ENCODE data around the gene CPLX4. TPM values are rescaled to one million over a fixed set of nuclear protein-coding genes. Genes with fewer than 3 reads are reported as not detected.
A peak's percentile ranks its signal among the peaks of the same experiment; 100 is the strongest.

The CPLX4 gene, protein sequence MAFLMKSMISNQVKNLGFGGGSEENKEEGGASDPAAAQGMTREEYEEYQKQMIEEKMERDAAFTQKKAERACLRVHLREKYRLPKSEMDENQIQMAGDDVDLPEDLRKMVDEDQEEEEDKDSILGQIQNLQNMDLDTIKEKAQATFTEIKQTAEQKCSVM
- not detected for polyA plus RNA-seq (2013, experiment 1 of 2; ENCODE audit: insufficient read length)
- polyA plus RNA-seq (2013, experiment 2 of 2; ENCODE audit: insufficient read length), result not detected

DNA sequence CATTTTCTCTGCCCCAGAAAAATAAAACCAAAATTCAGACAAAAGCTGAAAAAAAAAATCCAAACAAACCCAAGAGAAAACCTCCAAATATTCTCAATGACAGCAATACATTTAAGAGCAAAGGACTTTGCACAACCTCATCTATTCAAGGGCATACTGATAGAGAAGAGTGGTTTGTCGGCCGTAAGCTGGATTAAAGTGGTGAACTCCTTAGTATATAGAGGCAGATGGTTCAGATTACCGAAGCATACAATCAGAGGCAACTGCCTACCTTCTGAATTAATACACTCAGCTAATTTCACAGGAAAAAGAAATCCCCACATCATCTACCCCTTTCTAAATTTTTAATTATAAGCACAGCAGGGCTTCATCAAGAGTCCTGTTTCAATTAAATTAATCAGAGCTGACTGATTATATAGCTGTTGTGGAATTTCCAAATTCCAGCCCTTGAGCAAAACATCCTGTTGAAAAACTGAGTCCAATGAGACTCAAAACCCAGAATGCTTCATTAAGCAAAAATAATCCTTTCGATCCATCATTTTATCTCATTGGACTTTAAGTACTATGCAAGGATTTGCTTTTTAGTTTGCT, at the start of gene CPLX4:
Gene CPLX4, minus strand, starts transcription at position 190 of the 591 bp plus-strand sequence. Its CDS starts 187 bp downstream, at position 3.
- no peak for DNase-seq

DNA sequence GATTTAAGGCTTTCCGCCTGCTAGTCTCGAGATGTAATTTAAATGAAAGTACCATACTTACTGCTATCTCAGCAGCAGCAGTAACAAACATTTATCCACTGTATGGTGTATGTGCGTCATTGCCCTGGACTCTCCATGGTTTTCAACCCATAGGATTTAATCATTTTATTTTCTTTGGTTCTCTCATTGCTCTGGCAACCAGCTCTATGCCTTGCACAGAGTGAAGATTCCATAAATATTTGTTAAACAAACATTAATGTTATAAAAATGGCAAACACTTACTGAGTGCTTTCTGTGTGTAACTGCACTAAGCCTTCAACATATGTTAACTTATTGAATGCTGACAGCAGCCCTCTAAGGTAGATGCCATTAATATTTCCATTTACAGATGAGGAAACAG, 41.9 kb upstream of the CPLX4 start:
- peak; percentile 41 for DNase-seq

DNA sequence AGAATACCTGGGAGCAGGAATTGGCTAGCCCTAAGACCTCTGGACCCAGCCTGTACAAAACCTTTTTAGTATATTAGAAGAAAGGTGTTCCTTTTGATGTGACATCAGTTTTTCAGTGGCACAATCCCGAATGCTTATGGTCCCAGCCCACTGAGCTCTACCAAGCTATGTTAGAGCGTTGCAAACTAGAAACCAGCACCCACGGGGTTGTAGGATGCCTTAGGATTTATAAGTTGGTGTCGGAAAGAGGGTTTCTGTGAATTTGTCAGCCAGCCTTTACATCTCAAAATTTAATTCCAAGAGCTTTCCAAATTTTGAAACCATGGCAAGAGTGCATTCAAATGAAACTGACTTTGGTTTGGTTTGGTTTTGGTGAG, 41.1 kb upstream of the CPLX4 start:
- peak; percentile 5 for DNase-seq

DNA sequence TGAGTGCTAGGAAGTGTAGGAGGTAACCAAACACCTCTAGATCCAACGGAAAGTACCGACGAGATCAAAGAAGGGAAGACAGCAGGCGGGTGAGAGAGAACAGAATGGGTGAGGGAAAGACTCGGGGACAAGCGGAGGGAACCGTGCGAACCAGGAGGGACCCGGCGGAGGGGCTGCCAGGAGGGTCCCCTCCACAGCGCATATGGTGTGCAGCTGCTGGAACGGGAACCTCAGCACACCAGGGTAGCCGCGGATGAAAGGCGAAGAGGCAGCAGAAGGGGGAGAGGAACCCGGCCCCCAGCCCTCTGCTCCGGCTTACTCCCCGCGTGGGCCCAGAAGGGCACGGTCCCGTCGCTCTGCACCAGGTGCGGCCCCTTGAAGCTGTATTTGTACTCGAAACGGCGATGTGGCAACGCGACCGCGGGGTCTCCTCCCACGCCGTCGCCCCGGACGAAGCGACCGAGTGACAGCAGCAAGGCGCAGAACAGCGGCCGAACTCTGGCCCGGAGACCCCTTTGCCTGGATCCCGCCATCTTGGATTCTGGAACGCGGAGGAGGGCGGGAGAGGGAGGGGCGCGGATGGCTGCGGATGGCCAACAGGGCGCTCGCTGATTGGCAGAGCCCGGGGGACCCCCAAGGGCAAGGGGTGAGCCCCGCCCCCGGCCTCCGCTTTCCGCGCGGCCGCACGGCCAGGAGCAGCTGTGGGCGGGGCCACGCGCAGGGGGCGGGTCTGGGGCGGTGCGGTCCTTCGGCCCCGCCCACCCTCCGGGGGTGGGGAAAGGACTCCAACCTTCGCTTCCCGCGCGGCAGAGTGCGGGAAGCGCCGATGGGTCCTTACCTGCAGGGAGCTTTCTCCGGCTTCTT, 40.5 kb upstream of the CPLX4 start, which contains the start of gene LMAN1:
Gene LMAN1, minus strand, starts transcription at position 554 of the 864 bp plus-strand sequence. Its CDS starts 21 bp downstream, at position 533.
- DNase-seq, result peak; percentile 97

DNA sequence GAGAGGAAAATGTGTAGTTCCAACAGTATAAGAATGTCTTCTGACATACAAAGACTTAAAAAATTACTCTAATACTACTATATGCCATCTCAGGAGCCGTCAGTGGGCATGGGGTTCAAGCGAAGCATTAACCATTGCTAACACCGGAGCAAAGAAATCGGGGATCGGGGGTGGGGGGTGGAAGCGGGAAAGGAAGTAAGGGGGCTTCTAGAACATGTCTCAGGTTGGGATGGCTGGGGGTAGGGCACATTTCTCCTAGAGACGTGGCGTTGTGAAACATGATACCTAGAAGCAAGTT, 39.9 kb upstream of the CPLX4 start:
- peak; percentile 63 for DNase-seq

DNA sequence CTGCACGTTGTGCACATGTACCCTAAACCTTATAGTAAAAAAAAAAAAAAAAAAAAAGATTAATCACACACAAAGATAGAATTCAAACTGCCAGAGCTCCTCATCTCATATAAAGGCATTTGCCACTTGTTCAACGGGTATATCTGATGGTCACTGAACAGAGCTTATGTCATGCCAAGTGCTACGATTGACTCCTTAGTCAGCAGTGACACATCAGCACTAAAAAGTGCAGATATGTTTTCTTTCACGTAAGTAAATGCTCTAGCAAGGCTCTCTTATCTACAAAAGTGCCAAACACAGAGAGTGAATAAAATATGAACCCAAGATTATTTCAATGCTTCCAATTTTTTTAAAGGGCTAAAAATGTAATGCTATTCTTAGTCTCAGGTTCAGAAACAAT, 39.5 kb upstream of the CPLX4 start:
- DNase-seq, result peak; percentile 72

DNA sequence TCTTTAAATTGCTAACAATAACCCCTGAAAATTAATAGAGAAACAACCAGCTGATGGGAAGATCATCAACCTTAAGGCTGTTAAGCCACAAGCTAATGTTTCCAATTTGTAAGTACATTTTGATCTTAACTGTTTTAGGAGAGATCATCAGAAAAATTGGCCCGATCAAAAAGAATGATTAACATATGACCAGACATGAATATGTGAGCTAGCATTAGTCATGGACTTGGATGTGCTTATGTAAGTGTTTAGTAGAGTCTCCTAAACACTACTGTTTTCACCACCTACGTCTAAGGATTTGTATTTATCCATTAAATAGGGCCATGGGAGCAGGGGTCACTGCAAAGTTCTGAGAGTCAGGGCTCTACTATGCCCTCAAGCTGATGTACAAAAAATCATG, 36.3 kb upstream of the CPLX4 start:
- no peak for DNase-seq

DNA sequence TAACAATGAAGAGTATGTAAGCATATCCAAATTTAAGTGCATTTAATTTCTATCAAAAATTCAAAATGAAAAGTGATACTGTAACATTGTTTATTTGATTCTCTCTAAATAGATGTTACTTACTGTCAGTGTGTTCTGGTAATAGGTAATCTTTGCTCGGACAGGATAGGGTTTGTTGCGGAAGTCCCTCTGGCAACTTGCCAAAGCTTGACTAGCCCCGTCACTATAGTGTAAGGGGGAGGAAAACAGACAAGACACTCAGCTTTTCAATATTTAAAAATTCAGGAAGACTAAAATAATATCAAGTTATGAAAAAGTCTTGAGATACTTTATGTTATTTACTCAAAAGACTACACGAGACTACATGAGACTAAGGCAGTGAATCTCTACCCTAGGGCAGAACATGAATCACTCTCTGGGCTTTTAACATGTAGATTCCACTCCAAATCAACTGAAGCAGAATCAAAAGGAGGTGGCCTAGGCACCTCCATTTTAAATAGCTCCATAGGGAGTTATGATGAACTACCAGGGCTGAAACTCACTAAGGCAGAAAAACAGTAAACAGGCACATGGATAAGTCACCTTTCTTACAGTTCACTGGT, 34.7 kb upstream of the CPLX4 start:
- no peak for DNase-seq

DNA sequence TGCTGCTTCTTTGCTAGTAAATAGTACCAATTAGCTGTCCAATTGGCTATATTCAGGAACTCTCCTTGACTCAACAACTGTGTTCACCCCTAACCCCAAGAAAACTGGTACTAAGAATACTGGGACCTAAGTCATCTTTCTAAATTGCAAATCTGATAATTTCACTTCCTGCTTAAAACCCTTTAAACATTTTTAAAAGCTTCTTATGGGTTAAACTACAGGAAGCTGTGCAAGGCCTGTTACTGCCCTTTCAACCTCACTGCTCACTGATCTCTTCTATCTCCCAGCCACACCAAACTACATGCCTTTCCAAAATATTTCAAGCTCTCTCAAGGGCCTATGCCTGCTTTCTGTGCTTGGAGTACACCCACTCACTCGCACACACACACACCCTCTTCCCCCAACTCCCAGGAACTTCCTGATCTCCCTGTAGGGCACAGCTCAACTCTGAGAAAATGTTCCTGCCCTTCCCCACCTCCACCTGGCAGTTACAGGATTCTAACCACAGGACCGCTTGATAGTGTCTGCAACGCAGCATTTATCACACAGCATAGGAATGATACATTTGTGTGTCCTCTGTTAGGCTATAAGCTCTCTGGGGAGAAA, 33.9 kb upstream of the CPLX4 start:
- DNase-seq, result no peak

DNA sequence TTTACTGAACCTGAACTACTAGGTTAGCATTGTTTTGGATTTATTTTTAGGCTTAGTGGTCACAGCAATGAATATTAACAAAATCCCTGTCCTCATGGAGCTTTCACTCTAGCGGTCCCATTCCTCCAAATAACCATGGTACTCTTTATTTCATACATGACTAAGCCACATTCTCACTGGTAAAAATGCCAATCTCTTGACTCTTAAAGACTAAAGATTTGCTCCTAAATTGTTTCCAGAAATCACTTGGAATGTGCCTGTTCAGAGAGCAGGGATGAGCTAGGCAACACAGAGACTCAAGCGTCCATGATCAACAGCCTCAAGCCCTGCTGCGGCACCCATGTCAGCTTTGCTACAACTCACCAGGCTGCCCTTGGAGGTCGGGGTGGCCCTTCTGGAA, 27.1 kb upstream of the CPLX4 start:
- DNase-seq, result peak; percentile 41

DNA sequence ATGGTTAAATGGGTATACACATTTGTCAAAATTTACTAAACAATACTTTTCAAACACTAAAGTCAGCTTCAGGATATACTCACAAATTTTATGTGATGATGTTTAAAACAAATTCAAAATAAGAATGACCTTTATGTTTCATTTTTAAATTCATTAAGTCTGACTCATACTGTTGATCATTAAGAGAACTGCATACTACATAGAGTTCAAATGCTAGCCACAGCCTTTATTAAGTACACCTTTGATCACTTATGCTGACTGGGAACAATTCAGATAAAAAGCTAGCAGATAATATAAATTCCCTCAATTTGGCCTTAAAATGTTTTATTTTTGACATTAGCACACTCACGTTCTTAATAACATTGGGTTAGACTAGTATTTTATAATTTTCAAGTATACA, 26.5 kb upstream of the CPLX4 start:
- DNase-seq, result no peak

DNA sequence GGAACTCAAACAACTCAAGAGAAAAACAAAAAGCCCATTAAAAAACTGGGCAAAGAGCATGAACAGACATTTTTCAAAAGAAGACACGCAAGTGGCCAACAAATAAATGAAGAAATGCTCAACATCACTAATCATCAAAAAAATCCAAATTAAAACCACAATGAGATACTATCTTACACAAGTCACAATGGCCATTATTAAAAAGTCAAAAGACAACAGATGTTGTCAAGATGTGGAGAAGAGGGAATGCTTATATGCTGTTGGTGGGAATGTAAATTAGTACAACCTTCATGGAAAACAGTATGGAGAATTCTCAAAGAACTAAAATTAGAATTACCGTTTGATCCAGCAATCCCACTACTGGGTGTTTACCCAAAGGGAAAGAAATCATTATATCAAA, 25.5 kb upstream of the CPLX4 start:
- no peak for DNase-seq

DNA sequence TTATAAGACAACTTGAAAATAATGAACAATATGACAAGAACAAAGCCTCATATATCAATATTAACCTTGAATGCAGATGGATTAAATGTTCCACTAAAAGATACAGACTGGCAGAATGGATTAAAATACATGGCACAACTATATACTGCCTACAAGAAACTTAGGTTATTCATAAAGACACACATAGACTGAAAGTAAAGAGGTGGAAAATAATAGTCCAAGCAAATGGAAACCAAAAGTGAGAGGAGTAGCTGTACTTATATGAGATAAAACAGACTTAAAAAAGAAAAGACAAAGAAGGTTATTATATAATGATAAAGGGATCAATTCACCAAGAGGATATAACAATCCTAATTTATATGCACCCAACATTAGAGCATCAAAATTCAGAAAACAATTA, 22.4 kb upstream of the CPLX4 start:
- no peak for DNase-seq

DNA sequence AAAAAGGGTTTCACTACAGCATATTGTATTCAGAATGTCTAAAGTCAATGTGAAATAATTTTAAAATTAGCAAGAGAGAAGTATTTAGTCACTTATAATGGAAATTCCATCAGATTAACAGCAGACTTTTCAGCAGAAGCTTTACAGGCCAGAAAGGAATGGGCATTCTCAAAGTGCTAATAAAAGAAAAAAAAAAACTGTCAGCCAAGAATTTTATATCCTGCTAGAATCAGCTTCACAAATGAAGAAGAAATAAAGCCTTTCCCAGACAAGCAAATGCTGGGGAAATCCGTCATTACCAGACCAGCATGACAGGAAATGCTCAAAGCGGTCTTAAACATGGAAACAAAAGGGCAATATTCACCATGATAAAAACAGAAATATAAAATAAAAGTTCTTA, 21.9 kb upstream of the CPLX4 start:
- DNase-seq, result no peak

DNA sequence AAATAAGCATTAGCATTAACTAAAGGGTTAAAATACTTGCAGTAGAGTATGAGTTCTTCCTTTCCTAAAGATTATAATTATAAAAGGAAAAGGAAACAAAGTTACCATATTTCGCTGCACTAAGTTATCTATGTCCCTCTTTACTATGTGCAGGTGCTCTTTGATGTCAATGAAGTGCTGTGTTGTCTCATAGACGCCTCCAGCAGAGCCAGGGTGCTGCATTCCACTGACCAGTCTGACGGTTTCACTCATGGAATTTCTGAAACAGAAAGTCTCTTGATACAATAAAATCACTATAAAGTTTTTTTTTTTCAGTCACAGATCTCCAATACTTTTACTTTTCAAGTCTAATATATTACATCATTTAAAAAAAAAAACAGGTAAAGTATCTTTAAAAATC, 14.5 kb upstream of the CPLX4 start:
- DNase-seq, result no peak

DNA sequence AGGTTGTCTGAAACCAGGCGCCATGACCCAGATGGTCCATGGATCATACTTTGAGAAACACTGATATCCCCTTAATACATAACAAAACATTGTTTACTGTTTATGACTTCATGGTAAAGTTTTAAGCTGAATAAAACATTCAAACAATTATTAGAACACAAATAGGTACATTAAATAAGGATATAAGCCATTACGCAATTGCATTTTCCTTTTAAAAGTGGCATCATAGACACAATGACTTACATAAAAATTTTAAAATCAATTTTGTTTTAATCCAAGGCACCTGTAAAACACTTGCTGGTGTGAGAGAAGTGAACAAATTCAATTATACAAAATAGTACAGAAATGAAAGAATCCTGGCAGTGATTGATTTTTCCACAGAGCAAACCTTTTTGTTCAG, 10.2 kb upstream of the CPLX4 start:
- no peak for DNase-seq

DNA sequence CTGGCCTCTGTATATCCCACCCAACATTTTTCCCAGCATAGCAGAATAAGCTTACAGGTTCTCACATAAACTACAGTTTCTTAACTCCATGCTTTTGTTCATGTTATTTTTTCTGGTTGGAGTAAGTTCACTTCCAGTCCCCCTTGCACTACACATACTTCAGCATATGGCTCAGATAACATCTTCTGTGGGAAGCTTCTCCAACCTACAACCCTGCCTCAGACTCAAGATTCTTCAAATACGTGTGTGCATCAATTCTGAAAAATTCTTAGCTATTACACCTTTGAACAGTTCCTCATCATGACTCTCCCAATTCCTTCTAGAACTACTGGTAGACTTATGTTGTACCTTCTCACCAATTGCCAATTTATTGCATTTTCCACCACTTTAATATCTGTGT, 7.5 kb upstream of the CPLX4 start:
- no peak for DNase-seq

DNA sequence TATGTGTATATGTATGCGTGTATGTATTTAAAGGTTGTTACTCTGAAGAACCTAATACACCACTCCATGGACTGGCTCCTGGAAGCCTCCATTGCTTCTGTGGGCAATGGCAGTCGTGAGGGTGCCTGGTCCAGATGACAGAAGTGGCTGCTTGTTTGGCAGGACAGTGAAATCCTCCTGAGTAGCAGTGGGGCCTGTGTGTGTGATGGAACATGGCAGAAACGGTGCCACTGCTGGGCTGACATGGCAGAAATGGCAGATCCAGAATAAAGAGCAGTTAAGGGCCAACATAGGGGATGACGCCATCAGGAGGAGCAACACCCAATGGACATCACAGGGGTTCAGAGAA, 6.1 kb upstream of the CPLX4 start:
- DNase-seq, result no peak

DNA sequence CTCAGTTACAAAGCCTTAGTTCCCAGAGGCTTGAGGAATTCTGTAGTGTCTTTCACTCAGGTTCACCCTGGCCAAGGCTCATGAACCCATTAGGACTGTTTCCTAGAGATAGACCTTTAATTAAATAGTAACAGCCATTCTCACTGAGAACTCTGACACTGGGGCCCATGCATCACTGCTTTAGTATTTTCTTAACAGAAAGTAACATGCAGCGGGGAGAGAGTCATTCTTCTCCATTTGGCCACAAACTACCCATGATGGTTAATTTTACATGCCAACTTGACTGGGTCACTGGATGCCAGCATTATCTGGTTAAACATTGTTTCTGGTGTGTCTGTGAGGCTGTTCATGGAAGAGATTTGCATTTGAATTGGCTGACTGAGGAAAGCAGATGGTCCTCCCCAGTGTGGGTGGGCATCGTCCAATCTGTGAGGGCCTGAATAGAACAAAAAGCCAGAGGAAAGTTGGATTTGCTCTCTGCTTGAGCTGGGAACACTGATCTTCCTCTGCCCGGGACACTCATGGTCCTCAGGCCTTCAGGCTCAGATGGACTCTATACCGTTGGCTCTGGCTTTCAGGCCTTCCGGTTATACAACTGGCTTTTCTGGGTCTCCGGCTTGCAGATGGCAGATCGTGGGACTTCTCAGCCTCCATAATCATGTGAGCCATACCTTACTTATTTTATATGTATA, 5.6 kb upstream of the CPLX4 start:
- DNase-seq, result peak; percentile 49

DNA sequence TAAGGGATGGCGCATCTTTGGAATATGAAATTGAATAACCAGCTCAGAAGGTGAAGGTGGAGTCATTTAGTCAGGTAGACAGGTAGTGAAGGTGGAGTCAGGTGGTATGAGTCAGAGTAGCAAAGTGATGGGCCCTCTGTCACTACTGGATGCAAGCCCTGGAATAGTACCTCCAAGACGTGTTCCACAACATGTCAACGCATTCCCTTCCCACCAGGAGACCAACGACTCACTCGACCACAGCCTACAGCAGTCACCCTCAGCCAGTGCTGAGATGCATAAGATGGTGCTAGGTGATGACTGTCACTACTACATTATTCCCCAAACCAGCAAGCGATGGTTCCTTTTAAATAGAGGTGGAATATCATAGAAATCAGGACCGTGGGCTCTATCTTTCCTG, 6.8 kb downstream of the CPLX4 start:
- DNase-seq, result peak; percentile 70

DNA sequence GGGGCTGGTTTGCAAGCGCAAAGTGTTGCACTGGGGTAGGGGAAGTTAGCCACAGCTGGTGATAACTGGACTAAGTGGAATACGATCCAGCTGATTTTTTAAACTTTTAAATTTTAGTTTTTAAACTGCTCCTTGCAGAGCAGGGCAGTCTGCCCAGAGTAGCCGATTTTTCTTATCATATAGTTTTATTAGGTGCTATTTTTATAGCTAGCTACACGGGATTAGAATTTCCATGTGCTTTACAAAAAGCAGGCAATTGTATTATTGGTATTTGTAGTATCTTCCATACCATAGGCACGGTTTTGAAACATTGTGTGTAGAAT, 9.6 kb downstream of the CPLX4 start:
- DNase-seq, result no peak

DNA sequence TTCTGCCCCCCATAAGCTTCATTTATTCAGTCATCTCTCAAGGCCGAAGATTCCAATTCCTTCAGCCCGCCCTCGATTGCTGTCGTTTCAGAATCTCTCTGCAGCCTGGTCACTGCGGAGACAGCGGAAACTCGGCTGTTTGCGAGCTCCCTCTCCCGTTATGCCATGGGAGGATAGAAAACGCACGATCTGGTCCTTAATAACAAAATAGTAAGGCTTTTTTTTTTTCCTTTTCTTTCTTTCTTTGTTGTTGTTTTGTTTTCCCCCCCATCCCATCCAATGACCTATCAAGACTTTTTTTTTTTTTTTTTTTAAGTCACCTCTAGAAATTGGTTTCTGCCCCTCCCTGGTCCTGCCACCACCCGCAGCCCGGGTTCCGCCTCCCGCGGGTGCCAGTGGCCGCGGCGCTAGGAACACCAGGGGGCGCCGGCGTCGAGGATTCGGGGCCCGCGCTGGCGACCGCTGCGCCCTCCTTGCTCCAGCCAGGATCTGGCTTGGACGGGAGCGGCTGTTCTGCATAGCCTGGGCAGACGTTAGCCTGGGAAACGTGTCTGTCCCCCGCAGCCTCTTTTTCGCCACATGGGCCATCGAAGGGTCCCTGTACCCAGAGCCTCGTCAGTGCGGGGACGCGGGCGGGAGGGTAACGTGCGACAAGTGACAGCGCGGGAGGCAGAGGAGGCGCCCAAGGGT, 10.1 kb downstream of the CPLX4 start:
- peak; percentile 64 for DNase-seq
